GM21447 (cell line): ENCODE measurements around the gene GPER1.
A peak's percentile ranks its signal among the peaks of the same experiment; 100 is the strongest.

Source experiments
- ATAC-seq: cut with Tn5 transposase; IDR thresholded peaks from one replicate; pipeline ENCODE4 v1.9.1; 2021; ENCODE audit not compliant: unreplicated experiment

The GPER1 gene

DNA sequence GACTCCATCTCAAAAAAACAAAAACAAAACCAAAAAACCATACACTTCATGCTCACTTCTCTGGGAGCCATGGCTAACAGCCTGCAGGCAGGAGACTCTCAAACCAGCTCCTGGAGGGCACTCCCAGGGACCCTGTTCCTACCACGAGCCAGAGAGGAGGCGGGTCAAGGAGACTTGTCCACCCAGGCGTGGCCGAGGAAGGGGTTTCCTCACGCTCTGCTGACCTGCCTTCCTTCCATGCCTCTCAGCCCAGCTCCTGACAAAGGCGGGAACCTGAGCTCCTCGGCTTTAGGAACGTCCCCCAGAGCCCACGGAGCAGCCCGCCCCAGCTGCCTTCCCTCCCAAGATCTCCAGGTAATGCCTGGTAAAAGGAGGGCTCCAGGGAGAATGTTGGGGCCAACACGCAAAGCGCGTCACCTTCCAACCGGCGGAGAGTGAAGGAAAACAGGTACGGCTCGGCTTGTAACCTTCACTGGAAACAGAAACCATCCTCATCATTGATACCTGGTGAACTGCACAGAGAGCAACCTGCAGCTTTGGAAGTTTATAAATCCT is 34.0 kb upstream of the GPER1 start:
- ATAC-seq, result no peak

DNA sequence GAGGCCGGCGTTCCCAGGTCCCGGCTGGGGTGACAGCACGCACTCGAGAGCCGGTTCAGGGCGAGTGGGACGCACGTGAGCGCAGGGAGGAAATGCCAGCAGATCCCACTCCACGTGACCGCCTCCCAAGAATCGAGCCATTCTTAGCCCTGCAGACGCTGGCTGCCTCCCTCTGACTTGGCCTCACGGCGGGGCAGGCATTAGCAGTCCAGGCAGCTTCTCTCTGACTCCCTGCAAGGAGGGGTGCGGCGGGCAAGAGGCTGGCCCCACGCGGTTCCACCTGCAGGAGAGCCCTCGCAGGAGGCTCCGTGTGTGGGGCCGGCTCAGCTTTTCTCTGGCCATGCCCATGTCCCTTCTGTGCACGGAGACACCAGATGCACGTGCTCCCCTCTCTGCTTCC is 33.5 kb upstream of the GPER1 start:
- no peak for ATAC-seq

DNA sequence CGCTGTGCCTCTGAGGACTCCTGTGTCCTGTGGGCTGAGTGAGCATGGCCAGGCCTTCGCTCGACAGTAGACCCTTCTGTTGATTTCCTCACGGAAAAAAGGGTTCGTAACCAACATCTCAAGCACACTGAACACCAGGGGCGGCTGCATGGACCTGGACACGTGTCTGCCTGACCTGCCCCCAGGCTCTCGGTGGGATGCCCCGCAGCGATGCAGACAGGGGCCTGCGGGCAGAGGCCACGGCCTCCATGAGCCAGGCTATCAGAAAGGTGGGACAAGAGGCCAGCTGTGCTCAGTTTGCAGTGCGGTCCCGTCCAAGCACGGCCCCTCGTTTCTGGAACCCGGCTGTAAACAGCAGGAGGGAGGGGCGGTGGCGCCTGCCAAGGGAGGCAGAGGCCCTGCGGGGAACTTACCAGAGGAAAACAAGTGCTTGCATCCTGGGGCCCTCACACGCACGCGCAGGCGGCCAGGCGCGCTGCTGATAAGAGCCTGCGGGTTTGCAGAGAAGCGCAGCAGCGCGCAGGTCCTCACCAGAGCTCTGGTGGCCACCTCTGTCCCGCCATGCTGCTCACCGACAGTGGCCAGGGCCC is 33.0 kb upstream of the GPER1 start:
- ATAC-seq, result no peak

DNA sequence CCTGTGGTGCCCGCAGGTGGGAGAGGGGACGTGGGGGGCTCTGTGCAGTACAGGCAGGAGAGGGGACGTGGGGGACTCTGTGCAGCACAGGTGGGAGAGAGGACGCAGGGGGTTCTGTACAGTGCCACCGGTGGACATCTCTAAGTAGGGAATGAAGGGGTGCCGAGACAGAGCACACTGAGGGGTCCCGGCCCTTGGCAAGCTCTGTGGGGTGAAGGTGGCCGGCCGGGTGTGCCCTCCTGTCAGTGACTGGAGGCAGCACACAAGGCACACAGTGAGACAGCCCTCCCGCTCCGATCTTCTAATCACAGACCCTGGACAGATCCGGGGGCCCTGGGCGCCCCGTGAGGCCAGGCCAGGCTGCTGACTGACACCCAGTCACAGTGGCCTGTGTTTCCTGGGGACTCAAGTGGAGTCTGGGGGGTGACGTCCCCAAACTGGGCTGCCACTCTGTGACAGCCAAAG is 32.4 kb upstream of the GPER1 start:
- ATAC-seq, result no peak

DNA sequence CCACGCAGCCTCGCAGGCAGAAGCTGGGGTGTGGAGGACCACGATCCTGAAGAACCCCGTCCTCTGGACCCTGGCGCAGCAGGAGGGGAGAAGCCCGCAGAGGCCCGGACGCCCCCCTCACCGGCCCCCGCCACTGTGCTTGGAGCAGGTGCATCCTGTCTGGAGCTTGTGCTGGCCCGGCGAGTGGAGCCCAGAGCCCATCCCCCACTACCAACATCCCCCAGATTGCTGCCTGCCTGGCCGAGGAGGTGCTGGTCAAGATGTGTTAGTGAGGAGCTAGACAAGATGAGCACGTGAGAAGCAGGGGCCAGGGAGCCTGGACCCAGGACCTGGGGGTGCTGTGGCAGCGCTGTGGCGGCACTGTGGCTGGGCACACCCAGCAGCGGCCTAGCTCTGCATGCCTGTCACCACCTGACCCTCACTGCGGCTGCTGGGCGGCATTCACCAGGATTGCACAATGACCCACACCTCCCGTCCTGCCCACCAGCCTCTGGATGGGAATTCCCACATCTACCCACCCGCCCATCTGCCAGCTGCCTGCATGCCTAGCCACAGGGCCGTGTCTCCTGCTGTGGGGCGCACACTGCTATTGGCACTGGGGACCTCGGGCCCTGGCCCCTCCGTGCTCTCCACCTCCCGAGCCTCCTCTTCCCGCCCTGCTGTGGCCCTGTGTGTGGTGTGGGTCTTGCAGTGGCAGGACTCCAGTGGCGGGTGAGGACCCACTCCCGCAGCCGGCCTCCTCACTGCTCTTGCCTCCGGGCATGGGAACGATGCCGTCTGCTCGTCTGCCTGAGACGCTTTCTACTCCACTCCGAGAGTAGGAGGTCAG is 31.7 kb upstream of the GPER1 start:
- ATAC-seq, result no peak

DNA sequence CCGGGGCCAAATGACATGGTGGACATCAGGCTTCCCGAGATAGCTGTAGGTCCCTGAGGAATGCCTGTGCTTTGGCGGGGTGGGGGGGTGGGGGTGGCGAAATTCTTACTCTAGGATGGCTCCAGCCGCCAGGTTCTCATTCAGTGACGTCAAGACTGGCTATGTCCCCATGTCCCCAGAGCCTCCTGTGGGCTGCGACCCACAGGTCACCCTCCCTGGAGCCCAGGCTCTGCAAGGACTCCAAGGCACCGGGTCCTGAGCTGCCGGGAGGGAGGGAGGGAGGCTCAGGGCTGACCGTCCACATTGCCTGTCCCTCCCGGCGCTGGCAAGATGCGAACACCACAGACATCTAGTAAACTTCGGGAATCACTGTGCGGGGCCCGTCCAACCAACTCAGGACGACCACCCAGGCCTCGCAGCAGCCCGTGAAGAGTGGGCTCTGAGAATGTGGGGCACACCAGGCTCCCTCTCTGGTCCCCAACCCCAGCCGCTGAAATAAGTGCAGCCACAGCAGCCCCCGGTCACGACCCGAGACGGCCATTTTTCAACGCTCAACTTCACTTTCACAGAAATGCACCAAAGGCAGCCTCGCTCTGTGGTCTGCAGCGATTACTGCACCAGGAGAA is 31.0 kb upstream of the GPER1 start:
- ATAC-seq, result no peak

DNA sequence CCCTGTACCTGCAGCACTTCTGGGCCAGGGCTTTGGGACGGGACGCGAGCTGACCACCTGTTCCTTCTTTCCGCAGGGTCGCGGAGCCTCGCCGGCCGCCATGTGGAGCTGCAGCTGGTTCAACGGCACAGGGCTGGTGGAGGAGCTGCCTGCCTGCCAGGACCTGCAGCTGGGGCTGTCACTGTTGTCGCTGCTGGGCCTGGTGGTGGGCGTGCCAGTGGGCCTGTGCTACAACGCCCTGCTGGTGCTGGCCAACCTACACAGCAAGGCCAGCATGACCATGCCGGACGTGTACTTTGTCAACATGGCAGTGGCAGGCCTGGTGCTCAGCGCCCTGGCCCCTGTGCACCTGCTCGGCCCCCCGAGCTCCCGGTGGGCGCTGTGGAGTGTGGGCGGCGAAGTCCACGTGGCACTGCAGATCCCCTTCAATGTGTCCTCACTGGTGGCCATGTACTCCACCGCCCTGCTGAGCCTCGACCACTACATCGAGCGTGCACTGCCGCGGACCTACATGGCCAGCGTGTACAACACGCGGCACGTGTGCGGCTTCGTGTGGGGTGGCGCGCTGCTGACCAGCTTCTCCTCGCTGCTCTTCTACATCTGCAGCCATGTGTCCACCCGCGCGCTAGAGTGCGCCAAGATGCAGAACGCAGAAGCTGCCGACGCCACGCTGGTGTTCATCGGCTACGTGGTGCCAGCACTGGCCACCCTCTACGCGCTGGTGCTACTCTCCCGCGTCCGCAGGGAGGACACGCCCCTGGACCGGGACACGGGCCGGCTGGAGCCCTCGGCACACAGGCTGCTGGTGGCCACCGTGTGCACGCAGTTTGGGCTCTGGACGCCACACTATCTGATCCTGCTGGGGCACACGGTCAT is 30.3 kb upstream of the GPER1 start:
- ATAC-seq, result no peak

DNA sequence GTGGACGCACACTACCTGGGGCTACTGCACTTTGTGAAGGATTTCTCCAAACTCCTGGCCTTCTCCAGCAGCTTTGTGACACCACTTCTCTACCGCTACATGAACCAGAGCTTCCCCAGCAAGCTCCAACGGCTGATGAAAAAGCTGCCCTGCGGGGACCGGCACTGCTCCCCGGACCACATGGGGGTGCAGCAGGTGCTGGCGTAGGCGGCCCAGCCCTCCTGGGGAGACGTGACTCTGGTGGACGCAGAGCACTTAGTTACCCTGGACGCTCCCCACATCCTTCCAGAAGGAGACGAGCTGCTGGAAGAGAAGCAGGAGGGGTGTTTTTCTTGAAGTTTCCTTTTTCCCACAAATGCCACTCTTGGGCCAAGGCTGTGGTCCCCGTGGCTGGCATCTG is 29.6 kb upstream of the GPER1 start:
- no peak for ATAC-seq

DNA sequence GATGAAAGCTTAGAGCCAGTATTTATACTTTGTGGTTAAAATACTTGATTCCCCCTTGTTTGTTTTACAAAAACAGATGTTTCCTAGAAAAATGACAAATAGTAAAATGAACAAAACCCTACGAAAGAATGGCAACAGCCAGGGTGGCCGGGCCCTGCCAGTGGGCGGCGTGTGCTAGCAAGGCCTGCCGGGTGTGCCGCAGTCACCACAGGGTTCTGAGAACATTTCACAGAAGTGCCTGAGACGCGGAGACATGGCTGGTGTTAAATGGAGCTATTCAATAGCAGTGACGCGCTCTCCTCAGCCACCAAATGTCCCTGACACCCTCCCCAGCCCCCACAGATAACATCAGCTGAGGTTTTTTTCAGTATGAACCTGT is 29.1 kb upstream of the GPER1 start:
- no peak for ATAC-seq

DNA sequence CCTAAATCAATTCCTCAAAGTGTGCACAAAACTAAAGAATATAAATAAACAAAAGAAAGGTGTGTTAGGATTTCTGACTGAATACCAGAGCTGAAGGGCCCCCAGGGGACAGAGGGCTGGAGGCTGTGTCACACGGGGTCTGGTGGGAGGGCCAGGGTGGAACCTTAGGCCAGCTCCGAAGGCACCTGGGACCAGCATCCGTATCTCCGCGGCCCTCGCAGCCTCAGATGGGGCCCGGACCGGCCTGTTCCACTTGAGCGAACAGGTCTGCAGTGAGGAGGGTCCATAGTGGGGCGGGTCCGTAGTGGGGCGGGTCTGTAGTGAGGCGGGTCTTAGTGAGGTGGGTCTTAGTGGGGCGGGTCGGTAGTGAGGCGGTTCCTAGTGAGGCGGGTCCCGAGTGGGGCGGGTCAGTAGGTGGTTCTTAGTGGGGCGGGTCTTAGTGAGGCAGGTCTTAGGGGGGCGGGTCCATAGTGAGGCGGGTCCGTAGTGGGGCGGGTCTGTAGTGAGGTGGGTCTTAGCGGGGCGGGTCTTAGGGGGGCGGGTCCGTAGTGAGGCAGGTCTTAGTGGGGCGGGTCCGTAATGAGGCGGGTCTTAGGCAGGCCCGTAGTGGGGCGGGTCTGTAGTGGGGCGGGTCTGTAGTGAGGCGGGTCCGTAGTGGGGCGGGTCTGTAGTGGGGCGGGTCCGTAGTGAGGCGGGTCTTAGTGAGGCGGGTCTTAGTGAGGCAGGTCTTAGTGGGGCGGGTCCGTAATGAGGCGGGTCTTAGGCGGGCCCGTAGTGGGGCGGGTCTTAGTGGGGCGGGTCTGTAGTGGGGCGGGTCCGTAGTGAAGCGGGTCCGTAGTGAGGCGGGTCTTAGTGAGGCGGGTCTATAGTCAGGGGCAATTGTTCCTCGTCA is 28.5 kb upstream of the GPER1 start:
- ATAC-seq, result no peak

DNA sequence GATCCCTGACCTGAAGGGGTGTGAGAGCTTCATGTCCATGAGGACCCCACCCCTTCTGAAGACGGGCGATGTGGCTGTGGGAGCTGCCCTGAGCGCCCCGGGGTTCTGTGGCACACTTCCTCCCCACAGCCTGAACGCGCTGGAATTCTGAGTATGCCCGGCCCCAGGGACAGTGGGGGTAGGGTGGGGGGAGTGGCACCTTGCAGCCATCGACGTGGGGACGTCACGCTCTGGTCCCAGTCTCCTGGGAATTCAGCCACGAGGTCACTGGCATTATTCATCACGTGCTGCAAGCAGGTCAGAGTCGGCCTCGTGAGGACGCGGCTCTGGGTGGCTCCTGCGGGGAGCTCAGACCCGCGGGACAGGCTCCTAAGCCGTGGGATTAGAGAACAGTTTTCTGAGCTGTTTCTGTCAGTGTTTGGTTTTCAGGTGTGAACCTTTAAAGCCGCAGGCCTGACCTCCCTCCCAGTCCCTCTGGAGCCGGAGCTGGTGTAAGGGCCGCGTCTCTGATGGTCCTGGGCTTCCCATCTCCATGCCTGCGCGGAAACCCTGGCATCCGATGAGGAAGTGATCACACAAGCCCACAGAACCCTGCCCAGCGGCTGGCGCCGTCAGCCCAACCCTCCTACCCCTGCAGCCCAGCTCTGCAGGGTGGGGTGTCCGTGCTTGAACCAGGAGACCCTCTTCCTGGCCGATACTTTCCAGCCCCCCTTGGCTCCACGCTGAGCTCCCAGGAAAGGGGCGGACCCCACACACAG is 27.4 kb upstream of the GPER1 start:
- ATAC-seq, result no peak

DNA sequence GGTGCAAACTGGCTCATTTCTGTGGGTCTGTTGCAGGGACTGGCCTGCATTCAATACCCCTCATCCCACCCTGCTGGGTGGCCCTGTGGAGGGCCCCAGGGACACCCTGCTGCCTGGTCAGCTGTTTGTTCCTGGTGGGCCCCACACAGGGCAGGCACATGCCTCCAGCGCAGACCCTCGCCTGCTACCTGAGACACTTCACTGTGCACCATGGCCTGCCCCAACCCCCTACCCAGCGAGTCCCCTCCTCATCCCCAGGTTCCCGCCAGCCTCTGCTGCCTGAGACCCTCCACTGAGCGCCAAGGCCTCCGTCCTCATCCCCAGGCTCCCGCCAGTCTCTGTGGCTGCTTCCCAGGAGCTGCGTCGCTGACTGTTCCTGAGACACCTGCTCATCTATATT is 26.7 kb upstream of the GPER1 start:
- no peak for ATAC-seq

DNA sequence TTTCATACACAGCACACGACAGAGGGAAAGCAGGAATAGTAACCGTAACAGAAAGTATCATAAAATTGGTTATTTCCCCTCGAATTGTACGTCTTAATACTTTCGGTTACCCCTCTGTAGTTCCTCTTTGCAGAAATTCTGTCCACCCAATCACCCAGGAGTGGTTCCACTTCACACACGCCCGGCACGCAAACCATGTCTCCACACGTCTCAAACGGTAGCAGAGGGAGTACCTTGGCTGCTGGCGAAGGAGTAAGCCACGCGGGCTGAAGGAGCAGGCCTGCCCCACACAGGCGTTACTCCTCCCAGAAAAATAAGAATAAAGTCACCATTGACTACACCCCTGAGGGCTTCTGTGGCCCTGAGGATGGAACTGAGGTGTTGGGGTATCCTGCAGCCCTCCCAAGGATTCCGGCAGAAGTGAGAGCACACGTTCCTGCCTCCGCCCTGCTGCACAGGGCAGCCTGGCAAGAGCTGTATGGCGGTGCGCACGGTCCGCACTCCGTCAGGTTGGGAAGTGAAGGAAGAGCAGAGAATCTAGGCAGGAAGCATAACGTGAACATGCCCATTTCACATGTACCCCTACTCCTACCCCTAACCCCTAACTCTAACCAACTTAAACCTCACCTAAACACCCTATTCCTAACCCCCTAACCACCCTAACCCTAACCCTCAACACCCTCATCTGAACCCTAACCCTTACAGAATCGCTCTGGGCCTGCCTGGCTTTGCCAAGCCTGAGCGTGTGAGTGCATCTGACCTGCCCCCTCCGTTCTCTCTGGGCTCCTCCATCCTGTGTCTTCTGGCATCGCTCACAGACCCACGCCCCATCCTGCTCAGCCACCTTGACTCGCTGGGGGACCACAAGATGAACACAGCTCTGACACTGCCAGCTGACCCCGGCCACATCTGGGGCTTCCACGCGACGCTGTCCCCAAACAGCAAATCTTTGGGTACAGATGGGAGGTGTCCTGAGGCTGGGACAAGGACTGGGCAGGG is 25.3 kb upstream of the GPER1 start:
- peak; percentile 60 for ATAC-seq

DNA sequence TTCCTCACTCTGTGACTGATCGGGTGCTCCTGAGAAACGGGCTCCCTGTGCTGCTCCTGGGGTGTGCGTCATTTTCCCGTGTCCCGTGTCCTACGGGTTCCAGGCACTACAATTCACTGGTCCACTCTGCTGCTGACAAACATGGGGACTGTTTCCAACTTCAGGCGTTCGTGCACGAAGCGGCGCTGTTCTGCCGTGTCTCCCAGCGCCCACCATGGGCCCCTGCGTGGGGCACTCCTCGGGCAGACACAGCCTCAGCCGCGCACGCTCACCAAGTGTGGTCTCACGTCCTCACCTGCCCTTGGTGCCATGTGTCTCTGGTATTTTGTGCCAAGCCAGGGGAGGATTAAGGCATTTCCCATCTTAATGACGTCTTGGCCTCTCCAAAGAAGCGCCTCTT is 24.6 kb upstream of the GPER1 start:
- ATAC-seq, result no peak

DNA sequence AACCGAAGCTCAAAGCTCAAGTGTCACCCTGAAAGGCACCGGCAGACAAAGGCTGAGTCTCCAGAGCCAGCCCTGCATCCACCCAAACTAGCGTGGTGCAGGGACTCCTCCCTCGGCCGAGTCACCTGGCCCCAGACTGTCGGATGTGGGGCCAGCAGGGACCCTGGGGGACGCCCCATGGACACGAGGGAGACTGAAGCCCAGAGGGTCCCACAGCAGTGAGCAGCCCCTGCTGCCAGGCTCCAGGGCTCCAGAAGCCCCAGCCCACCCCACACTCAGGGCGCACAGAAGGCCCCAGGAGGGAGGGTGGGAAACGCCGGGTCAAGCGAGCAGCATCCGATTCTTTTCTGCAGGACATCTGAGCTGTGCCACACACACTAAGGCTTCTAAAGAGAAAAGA is 23.3 kb upstream of the GPER1 start:
- ATAC-seq, result no peak

DNA sequence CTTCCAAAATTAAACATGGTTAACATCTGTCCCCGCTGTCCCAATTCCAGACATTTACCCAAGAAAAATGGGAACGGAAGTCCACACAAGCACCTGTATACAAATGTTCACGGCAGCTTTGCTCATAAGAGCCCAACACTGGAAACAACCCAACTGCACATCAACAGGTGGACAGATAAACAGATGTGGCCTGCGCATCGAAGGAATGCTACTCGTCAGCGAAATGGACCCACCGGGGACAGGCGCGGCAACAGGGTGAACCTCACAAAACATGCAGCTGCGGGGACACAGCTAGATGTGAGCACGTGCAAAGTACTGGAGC is 22.7 kb upstream of the GPER1 start:
- no peak for ATAC-seq

DNA sequence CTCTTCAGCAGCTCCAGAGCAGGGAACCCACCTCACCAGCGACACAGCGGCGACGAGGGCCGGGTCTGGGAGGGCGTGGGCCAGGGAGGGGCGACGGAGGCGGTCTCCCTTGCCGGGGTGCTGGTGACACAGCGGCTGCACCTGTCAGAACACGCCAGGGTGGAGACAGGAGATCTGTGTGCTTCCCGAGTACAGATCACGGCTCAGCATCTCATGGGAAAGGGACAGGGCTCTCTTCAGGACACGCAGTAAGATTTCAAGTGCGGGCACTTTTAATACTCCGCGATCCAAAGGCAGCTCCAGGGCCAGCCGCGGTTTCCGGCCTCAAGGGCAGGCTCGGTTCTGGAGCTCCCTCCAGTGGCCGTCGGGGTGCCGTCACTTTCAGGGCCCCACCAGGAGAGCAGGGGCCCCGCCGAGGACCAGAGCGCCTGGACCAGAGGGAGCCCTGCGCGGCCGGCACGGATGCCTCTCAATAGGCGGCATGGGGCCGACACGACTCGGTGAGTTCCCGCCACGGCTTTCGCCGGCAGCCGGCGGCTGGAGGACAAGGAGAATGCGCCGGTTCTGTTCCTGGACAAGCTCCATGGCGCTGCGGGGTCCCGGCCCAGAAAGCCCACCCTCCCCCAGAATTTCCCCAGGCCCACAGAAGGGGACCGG is 22.2 kb upstream of the GPER1 start:
- no peak for ATAC-seq

DNA sequence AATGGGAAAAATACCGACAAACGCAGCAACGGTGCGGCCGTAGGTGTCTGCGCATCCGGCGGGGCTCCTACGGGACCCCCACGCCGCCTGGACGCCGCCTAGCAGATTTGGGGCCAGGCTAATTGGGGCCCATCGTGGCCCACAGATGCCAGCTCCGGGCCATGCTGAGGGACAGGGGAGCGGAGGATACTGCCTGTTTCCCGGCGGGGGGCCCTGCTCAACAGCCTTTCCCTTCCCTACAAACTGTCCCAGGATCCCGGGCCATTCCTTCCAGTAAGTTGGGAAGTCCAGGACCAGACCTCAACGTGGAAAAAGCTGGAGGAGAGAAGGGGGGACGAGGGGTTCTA is 21.7 kb upstream of the GPER1 start:
- ATAC-seq, result no peak
